Measurements from ENCODE around the gene SASH1.

GRCh38 chr6:148509119-148509799, 166.6 kb downstream of the SASH1 start:
- TF ChIP-seq POLR2AphosphoS5 (IDR thresholded peaks at IDR 0.05; ENCODE audit: low read depth, low read length) (no peak), POLR2A (IDR thresholded peaks at IDR 0.05; ENCODE audit: low read depth, low read length) (no peak)
